Aorta (tissue), 5 donors: ENCODE measurements around the gene UCMA. TPM values are rescaled to one million over a fixed set of nuclear protein-coding genes. Genes with fewer than 3 reads are reported as not detected.

Experiments used
- ATAC-seq: fragments of 200-7000 bp; cut with Tn5 transposase; one replicate; pipeline ENCODE4 v1.9.1; 2022; ENCODE audit warnings: moderate library complexity; ENCODE audit not compliant: low FRiP score
- DNase-seq, 2 donors: peaks; one replicate each; pipeline ENCODE4 v3.0.0-alpha.2; 2020
- H3K27ac ChIP-seq, 2 donors: one replicate each; pipeline ENCODE4 v1.5.1; 2013; ENCODE audit warnings: low read length in 2 of 2, mild to moderate bottlenecking in 2 of 2, moderate library complexity in 2 of 2, control low read depth in 1 of 2, inconsistent platforms in 1 of 2, low read depth in 1 of 2
- H3K27me3 ChIP-seq, 2 donors: one replicate each; pipeline ENCODE4 v1.6.1; 2013; ENCODE audit warnings: control low read depth in 1 of 2, low read length in 1 of 2, mild to moderate bottlenecking in 1 of 2, moderate library complexity in 1 of 2; ENCODE audit not compliant: insufficient read depth in 2 of 2, control insufficient read depth in 1 of 2
- H3K36me3 ChIP-seq, 2 donors: one replicate each; pipeline ENCODE4 v1.6.1; 2013; ENCODE audit warnings: control low read depth in 1 of 2, low read length in 1 of 2, mild to moderate bottlenecking in 1 of 2; ENCODE audit not compliant: insufficient read depth in 2 of 2, control insufficient read depth in 1 of 2
- H3K4me1 ChIP-seq, 2 donors: one replicate each; pipeline ENCODE4 v1.6.1; 2013; ENCODE audit warnings: low read length in 2 of 2, control low read depth in 1 of 2, mild to moderate bottlenecking in 1 of 2, moderate library complexity in 1 of 2; ENCODE audit not compliant: insufficient read depth in 2 of 2, control insufficient read depth in 1 of 2
- H3K4me3 ChIP-seq, 2 donors: one replicate each; pipeline ENCODE4 v1.5.1; 2013; ENCODE audit warnings: low read length in 2 of 2, control low read depth in 1 of 2, mild to moderate bottlenecking in 1 of 2
- H3K9me3 ChIP-seq: one replicate; pipeline ENCODE4 v1.6.1; 2013; ENCODE audit warnings: mild to moderate bottlenecking, low read length; ENCODE audit not compliant: control insufficient read depth
- WGBS, 2 donors: extraction: QIAGEN DNeasy Blood & Tissue Kit; methylation state at CpG; one replicate each; pipeline ENCODE4 v1.1.7; 2013; 5-methylcytosine and 5-hydroxymethylcytosine counted together
- intact Hi-C, 2 donors: fragments of 100-400 bp; cut with DNase I; formaldehyde crosslinking; loops; one replicate each; pipeline versions ENCODE4 v1.14.2 to v1.15.0; 2022
- polyA plus RNA-seq, 2 donors: library from polyadenylated mRNA; stranded (reverse); fragments of 200-250 nt; gene quantifications; one replicate each; pipeline ENCODE4 v1.2.3, GENCODE V29; 2013
- total RNA-seq, 2 donors: library from RNA; stranded (reverse); fragmentation: NEBNext Ultra II Directional; extraction: Animal tissue kit (Norgen Biotek cat#: 25700); gene quantifications; one replicate each; pipeline ENCODE4 v1.2.1, GENCODE V29; 2021
- donor health status: healthy with polysubstance abuse.
- donor health status: Bipolar disorder and iron deficiency.
- donor health status: DM: no; HTN: no; CAD: no.
- donor health status: DM: no; HTN: no; CAD: no.
- donor health status: DM: yes; HTN: yes; CAD: no.

UCMA gene
- total and polyA plus RNA-seq, 4 donors = not detected

GRCh38 chr10:13188593-13188992 lies 45.6 kb downstream of the UCMA start:
- ATAC-seq (no peak), DNase-seq (no peak)
- no peaks in the 10 kb centered on the region for H3K4me1 ChIP-seq
- no peaks in the 10 kb centered on the region for H3K27me3 ChIP-seq
- intact Hi-C loops = no loop called here
- H3K27ac ChIP-seq = no peak overlapping the region
- H3K36me3 ChIP-seq = no peaks in the 10 kb centered on the region
- no peaks in the 10 kb centered on the region for H3K9me3 ChIP-seq
- no peak overlapping the region for H3K4me3 ChIP-seq
- WGBS, 2 donors = 96% methylated on average over 10 of the region's 10 CpGs

GRCh38 chr10:13187135-13187534 lies 47.0 kb downstream of the UCMA start:
- WGBS, 2 donors = 98 to 100% methylated on average over 3 of the region's 3 CpGs
- no peak for ATAC-seq
- Histone ChIP-seq H3K27ac (no peak overlapping the region), H3K4me3 (no peak overlapping the region), H3K27me3 (no peaks in the 10 kb centered on the region), H3K4me1 (no peaks in the 10 kb centered on the region), H3K9me3 (no peaks in the 10 kb centered on the region), H3K36me3 (no peaks in the 10 kb centered on the region)
- no peak for DNase-seq
- intact Hi-C loops = no loop called here

- H3K36me3 ChIP-seq = no peaks in the 10 kb centered on the region
- no peaks in the 10 kb centered on the region for H3K9me3 ChIP-seq
- DNase-seq (no peak), ATAC-seq (no peak)
- H3K27ac ChIP-seq = no peak overlapping the region
- intact Hi-C loops = no loop called here
- no peaks in the 10 kb centered on the region for H3K4me1 ChIP-seq
- H3K27me3 ChIP-seq = no peaks in the 10 kb centered on the region
- no peak overlapping the region for H3K4me3 ChIP-seq
- WGBS, 2 donors = 63 to 64% methylated on average over 5 of the region's 5 CpGs
Measured at GRCh38 chr10:13184730-13185514, 49.3 kb downstream of the UCMA start.

GRCh38 chr10:13184276-13184675 lies 49.9 kb downstream of the UCMA start:
- H3K36me3 ChIP-seq = no peaks in the 10 kb centered on the region
- ATAC-seq = no peak
- no peaks in the 10 kb centered on the region for H3K9me3 ChIP-seq
- DNase-seq = no peak
- H3K4me1 ChIP-seq = no peaks in the 10 kb centered on the region
- WGBS, 2 donors = 59 to 80% methylated on average over 2 of the region's 2 CpGs
- H3K27ac ChIP-seq = no peak overlapping the region
- intact Hi-C loops = no loop called here
- no peaks in the 10 kb centered on the region for H3K27me3 ChIP-seq
- no peak overlapping the region for H3K4me3 ChIP-seq

GRCh38 chr10:13183625-13184024 lies 50.5 kb downstream of the UCMA start:
- ATAC-seq (no peak), DNase-seq (no peak)
- no peak overlapping the region for H3K4me3 ChIP-seq
- WGBS, 2 donors = 77% methylated on average over 5 of the region's 5 CpGs
- no peaks in the 10 kb centered on the region for H3K4me1 ChIP-seq
- H3K27ac ChIP-seq = no peak overlapping the region
- no peaks in the 10 kb centered on the region for H3K36me3 ChIP-seq
- H3K27me3 ChIP-seq = no peaks in the 10 kb centered on the region
- H3K9me3 ChIP-seq = no peaks in the 10 kb centered on the region
- intact Hi-C loops = no loop called here

GRCh38 chr10:13182424-13182823 lies 51.8 kb downstream of the UCMA start:
- intact Hi-C loops = no loop called here
- Histone ChIP-seq H3K9me3 (no peaks in the 10 kb centered on the region), H3K27me3 (no peaks in the 10 kb centered on the region), H3K36me3 (no peaks in the 10 kb centered on the region), H3K27ac (no peak overlapping the region), H3K4me1 (no peaks in the 10 kb centered on the region), H3K4me3 (no peak overlapping the region)
- DNase-seq (no peak), ATAC-seq (no peak)
- WGBS, 2 donors = 91 to 98% methylated on average over 1 of the region's 1 CpG

- Histone ChIP-seq H3K27ac (no peak overlapping the region), H3K4me1 (no peaks in the 10 kb centered on the region), H3K27me3 (no peaks in the 10 kb centered on the region), H3K9me3 (no peaks in the 10 kb centered on the region), H3K36me3 (no peaks in the 10 kb centered on the region), H3K4me3 (no peak overlapping the region)
- WGBS, 2 donors = 97 to 98% methylated on average over 4 of the region's 4 CpGs
- intact Hi-C loops = no loop called here
- no peak for DNase-seq
- no peak for ATAC-seq
Measured at GRCh38 chr10:13180788-13181187, 53.4 kb downstream of the UCMA start.

GRCh38 chr10:13173616-13174015 lies 60.6 kb downstream of the UCMA start:
- ATAC-seq = no peak
- no peak overlapping the region for H3K27ac ChIP-seq
- H3K4me3 ChIP-seq = no peak overlapping the region
- DNase-seq = no peak
- no peaks in the 10 kb centered on the region for H3K36me3 ChIP-seq
- H3K4me1 ChIP-seq = no peaks in the 10 kb centered on the region
- no peaks in the 10 kb centered on the region for H3K27me3 ChIP-seq
- intact Hi-C loops = no loop called here
- 98 to 99% methylated on average over 2 of the region's 2 CpGs for WGBS, 2 donors
- H3K9me3 ChIP-seq = no peaks in the 10 kb centered on the region
